ENCODE results near the gene BACE2. TPM values are rescaled to one million over a fixed set of nuclear protein-coding genes. Genes with fewer than 3 reads are reported as not detected.

BACE2 gene
- total RNA-seq, 2 experiments from 2014 or later: 0.77 to 1.1 TPM

DNA sequence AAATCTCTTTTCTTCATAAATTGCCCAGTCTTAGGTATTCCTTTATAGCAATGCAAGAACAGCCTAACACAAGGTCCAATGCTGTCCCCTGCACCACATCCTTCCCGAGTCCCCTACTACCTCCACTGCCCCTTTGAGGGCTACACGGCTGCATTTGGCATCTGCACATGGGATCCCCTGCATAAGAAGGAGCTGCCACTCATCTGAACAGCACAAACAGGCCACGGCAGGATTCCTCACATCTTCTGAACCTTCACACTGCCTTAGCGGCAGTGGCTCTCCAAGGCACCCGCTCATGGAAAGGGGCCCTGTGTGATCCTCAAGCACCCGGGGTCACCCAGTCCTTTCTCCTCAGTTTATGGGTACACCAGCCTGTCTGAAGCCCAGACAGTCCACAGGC is 29.2 kb upstream of the BACE2 start:
- H3K27me3 Mint-ChIP-seq: peaks cover 13% of the 10 kb centered on the region
- H3K9me3 Mint-ChIP-seq: no peaks in the 10 kb centered on the region
- no peak overlapping the region for H3K27ac Mint-ChIP-seq
- no peaks in the 10 kb centered on the region for H3K4me1 Mint-ChIP-seq (ENCODE audit: low read depth)
- intact Hi-C loops (cut with micrococcal nuclease): no loop called here
- no peaks in the 10 kb centered on the region for H3K36me3 Mint-ChIP-seq
- no peak for DNase-seq
- POLR2A ChIA-PET: no interaction called here
- H3K4me3 Mint-ChIP-seq: no peak overlapping the region
- CTCF ChIA-PET: no interaction called here

- ChIA-PET CTCF (no interaction called here), POLR2A (no interaction called here)
- intact Hi-C loops (cut with micrococcal nuclease): no loop called here
- Mint-ChIP-seq H3K36me3 (no peaks in the 10 kb centered on the region), H3K9me3 (no peaks in the 10 kb centered on the region), H3K27ac (no peak overlapping the region), H3K4me3 (no peak overlapping the region), H3K4me1 (ENCODE audit: low read depth) (no peaks in the 10 kb centered on the region), H3K27me3 (peaks cover 13% of the 10 kb centered on the region)
- no peak for DNase-seq
Measured at GRCh38 chr21:41139275-41139674, 28.7 kb upstream of the BACE2 start.

DNA sequence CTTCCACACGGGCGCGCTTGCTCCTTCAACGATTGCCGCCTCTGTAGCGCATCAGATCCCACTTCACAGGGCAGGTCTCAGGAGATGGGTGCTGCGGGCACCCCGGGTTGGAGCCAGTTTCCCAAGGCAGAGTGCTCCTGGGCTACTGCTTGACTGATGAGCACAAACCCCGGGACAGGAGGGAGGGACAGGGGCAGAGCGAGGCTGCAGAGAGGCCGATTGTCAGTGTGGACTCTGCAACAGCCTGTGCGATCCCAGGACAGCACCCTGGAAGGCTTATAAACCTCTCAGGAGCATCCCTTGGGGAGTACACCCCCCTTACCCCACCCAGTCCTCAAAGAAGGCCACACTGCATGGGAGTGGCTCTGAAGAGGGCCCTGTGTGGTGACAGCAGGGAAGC is 28.0 kb upstream of the BACE2 start:
- DNase-seq: no peak
- no peak overlapping the region for H3K4me3 Mint-ChIP-seq
- ChIA-PET POLR2A (no interaction called here), CTCF (no interaction called here)
- H3K27me3 Mint-ChIP-seq: peaks cover 13% of the 10 kb centered on the region
- no peak overlapping the region for H3K27ac Mint-ChIP-seq
- intact Hi-C loops (cut with micrococcal nuclease): no loop called here
- no peaks in the 10 kb centered on the region for H3K36me3 Mint-ChIP-seq
- H3K4me1 Mint-ChIP-seq (ENCODE audit: low read depth): no peaks in the 10 kb centered on the region
- H3K9me3 Mint-ChIP-seq: no peaks in the 10 kb centered on the region

- ChIA-PET CTCF (no interaction called here), POLR2A (no interaction called here)
- no peak for DNase-seq
- Mint-ChIP-seq H3K9me3 (no peaks in the 10 kb centered on the region), H3K27me3 (peaks cover 10% of the 10 kb centered on the region), H3K4me3 (no peak overlapping the region), H3K36me3 (no peaks in the 10 kb centered on the region), H3K27ac (no peak overlapping the region), H3K4me1 (ENCODE audit: low read depth) (no peaks in the 10 kb centered on the region)
- intact Hi-C loops (cut with micrococcal nuclease): no loop called here
Measured at GRCh38 chr21:41141031-41141457, 26.9 kb upstream of the BACE2 start.

DNA sequence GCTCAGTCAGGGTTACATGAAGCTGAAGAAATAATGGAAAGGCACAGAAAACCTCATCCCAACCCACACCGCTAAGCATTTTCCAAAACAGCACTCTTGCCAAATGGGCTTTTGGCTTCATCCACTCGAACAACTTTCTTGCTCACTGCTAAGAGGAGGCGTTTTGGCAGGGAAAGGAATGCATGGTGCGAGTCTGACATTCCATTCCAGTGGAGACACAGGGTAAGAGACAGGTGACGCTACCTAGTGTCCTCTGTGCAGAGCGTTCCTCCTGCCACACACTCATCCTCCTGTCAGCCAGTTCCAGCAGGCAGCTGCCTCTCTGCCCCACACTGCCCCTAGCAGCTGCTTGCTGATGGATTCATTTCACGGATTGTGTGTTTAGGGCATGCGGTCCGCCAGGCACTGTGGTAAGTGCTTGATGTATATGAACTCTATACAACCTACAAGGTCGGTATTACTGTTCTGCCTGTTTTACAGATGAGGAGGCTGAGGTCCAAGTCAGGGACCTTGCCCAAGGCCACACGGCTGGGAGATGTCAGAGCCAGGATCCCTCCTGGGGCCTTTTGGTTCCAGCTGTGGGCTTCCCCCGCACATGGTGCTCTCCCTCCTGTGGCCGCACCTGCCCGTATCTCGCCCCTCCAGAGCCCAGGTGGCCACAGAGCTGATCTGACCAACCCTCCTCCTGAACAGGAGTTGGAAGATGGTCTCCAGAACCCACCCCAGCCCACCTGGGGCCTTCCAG is 25.7 kb upstream of the BACE2 start:
- DNase-seq: no peak
- POLR2A ChIA-PET: no interaction called here
- Mint-ChIP-seq H3K4me1 (ENCODE audit: low read depth) (no peaks in the 10 kb centered on the region), H3K4me3 (no peak overlapping the region), H3K9me3 (no peaks in the 10 kb centered on the region), H3K36me3 (no peaks in the 10 kb centered on the region), H3K27me3 (peaks cover 12% of the 10 kb centered on the region), H3K27ac (no peak overlapping the region)
- CTCF ChIA-PET: no interaction called here
- intact Hi-C loops (cut with micrococcal nuclease): no loop called here

DNA sequence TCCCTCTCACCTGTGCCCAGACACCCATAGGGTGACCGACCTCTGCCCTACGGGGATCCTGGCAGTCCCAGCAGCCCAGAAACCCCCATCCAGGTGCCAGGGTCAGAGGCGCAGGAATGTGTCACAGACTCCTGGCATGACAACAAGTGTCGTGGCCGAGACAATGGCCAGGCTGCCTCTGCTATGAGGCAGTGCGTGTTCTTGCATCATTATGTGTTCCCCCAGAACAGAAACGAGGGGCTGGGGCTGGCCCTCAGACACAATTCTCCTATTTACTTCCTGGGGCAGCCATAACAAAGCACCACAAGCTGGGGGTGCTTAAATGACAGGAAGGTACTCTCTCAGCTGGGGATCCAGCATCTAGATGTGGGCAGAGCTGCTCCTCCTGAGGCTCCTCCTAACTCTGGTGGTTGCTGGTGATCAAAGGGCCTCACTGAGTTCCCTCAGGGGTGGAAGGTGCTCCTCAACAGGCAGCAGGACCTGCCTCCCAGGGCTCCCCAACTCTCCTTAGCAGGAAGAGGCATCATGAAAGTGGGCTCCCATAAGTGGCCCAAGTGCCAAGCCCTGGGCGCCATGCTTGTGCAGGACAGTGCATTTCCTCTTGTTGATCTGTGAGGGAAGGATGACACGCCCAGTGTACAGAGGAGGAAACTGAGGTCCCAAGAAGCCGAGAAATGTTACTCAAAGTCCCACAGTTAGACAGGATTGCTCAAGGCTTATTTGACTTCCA is 24.2 kb upstream of the BACE2 start:
- Mint-ChIP-seq H3K4me1 (ENCODE audit: low read depth) (no peaks in the 10 kb centered on the region), H3K4me3 (no peak overlapping the region), H3K9me3 (no peaks in the 10 kb centered on the region), H3K36me3 (no peaks in the 10 kb centered on the region), H3K27ac (no peak overlapping the region), H3K27me3 (peaks cover 11% of the 10 kb centered on the region)
- CTCF ChIA-PET: no interaction called here
- DNase-seq: no peak
- intact Hi-C loops (cut with micrococcal nuclease): no loop called here
- POLR2A ChIA-PET: no interaction called here

- H3K36me3 Mint-ChIP-seq: no peaks in the 10 kb centered on the region
- intact Hi-C loops (cut with micrococcal nuclease): no loop called here
- no peak overlapping the region for H3K4me3 Mint-ChIP-seq
- ChIA-PET CTCF (interaction anchor here (0.8 to 0.9 kb wide), 2 partner anchors 14 to 20 kb away, joined by 3 read pairs; no protein-coding TSS in a partner anchor), POLR2A (no interaction called here)
- DNase-seq: no peak
- H3K27me3 Mint-ChIP-seq: peaks cover 8% of the 10 kb centered on the region
- no peak overlapping the region for H3K27ac Mint-ChIP-seq
- H3K4me1 Mint-ChIP-seq (ENCODE audit: low read depth): no peaks in the 10 kb centered on the region
- H3K9me3 Mint-ChIP-seq: no peaks in the 10 kb centered on the region
Measured at GRCh38 chr21:41147096-41147978, 20.6 kb upstream of the BACE2 start.

DNA sequence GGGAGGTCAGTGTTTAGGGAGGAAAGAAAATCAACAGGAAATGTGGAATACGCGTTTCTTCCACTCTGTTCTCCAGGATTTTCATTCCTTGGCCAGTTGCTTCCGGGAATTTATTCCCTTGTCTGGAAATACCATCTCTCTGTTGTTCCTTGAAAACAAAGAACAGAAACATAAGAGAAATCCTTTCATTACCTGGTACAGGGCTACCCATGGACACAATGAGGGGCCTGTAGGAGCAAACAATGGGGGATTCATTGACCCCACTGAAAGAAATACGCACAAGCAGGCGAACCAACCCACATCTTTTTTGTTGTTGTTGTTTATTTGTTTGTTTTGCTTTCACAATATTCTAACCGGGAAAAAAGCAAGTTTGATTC is 20.0 kb upstream of the BACE2 start:
- H3K27me3 Mint-ChIP-seq: peaks cover 8% of the 10 kb centered on the region
- no peaks in the 10 kb centered on the region for H3K4me1 Mint-ChIP-seq (ENCODE audit: low read depth)
- POLR2A ChIA-PET: no interaction called here
- DNase-seq: no peak
- intact Hi-C loops (cut with micrococcal nuclease): no loop called here
- no peaks in the 10 kb centered on the region for H3K9me3 Mint-ChIP-seq
- H3K4me3 Mint-ChIP-seq: no peak overlapping the region
- CTCF ChIA-PET: no interaction called here
- no peaks in the 10 kb centered on the region for H3K36me3 Mint-ChIP-seq
- H3K27ac Mint-ChIP-seq: no peak overlapping the region

- ChIA-PET CTCF (no interaction called here), POLR2A (no interaction called here)
- DNase-seq: no peak
- no peak overlapping the region for H3K27ac Mint-ChIP-seq
- H3K36me3 Mint-ChIP-seq: no peaks in the 10 kb centered on the region
- intact Hi-C loops (cut with micrococcal nuclease): no loop called here
- H3K27me3 Mint-ChIP-seq: peaks cover 8% of the 10 kb centered on the region
- no peak overlapping the region for H3K4me3 Mint-ChIP-seq
- no peaks in the 10 kb centered on the region for H3K9me3 Mint-ChIP-seq
- no peaks in the 10 kb centered on the region for H3K4me1 Mint-ChIP-seq (ENCODE audit: low read depth)
Measured at GRCh38 chr21:41148798-41149197, 19.2 kb upstream of the BACE2 start.

- intact Hi-C loops (cut with micrococcal nuclease): no loop called here
- ChIA-PET CTCF (no interaction called here), POLR2A (no interaction called here)
- no peaks in the 10 kb centered on the region for H3K4me1 Mint-ChIP-seq (ENCODE audit: low read depth)
- no peaks in the 10 kb centered on the region for H3K36me3 Mint-ChIP-seq
- H3K27me3 Mint-ChIP-seq: peaks cover 12% of the 10 kb centered on the region
- no peak for DNase-seq
- H3K9me3 Mint-ChIP-seq: no peaks in the 10 kb centered on the region
- no peak overlapping the region for H3K4me3 Mint-ChIP-seq
- H3K27ac Mint-ChIP-seq: no peak overlapping the region
Measured at GRCh38 chr21:41149199-41149598, 18.8 kb upstream of the BACE2 start.

GRCh38 chr21:41152147-41152546 is 15.8 kb upstream of the BACE2 start:
- H3K27me3 Mint-ChIP-seq: peaks cover 15% of the 10 kb centered on the region
- no peaks in the 10 kb centered on the region for H3K36me3 Mint-ChIP-seq
- intact Hi-C loops (cut with micrococcal nuclease): no loop called here
- no peak overlapping the region for H3K4me3 Mint-ChIP-seq
- ChIA-PET POLR2A (no interaction called here), CTCF (no interaction called here)
- no peak overlapping the region for H3K27ac Mint-ChIP-seq
- no peaks in the 10 kb centered on the region for H3K9me3 Mint-ChIP-seq
- DNase-seq: no peak
- no peaks in the 10 kb centered on the region for H3K4me1 Mint-ChIP-seq (ENCODE audit: low read depth)

DNA sequence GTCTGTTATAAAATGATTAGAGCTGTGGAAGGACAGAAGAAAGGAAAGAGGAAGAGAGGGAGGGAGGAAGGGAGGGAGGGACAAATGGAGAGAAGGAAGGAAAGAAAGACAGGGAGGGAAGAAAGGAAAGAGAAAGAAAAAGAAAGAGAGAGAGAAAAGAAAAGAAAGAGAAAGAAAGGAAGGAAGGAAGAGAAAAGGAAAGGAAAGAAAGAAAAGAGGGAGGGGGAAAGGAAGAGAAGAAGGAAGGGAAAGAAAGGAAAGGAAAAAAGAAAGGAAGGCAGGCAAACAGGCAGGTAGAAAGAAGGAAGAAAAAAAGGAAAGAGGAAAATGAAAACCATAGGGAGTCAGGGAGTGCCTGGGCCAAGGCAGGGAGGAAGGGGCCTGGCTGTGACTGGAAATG is 14.5 kb upstream of the BACE2 start:
- ChIA-PET CTCF (no interaction called here), POLR2A (no interaction called here)
- H3K27ac Mint-ChIP-seq: no peak overlapping the region
- DNase-seq: no peak
- peaks cover 4% of the 10 kb centered on the region for H3K9me3 Mint-ChIP-seq
- no peaks in the 10 kb centered on the region for H3K36me3 Mint-ChIP-seq
- H3K4me1 Mint-ChIP-seq (ENCODE audit: low read depth): no peaks in the 10 kb centered on the region
- intact Hi-C loops (cut with micrococcal nuclease): no loop called here
- no peak overlapping the region for H3K4me3 Mint-ChIP-seq
- H3K27me3 Mint-ChIP-seq: peaks cover 15% of the 10 kb centered on the region

Data from activated CD4-positive, alpha-beta memory T cell treated with anti-CD3 and anti-CD28 coated beads for 36 hours (primary cell).